Endothelial cell of umbilical vein (primary cell): ENCODE measurements around the gene AFAP1L2. TPM values are rescaled to one million over a fixed set of nuclear protein-coding genes. Genes with fewer than 3 reads are reported as not detected.

Experiments used
- BruUV-seq: library from RNA; stranded (reverse); fragments of 400-500 nt; replicated peaks from 2 replicates; lab custom pipeline; 2021; lab: Mats Ljungman, UMichigan
- CTCF ChIA-PET: fragments of 300-600, 350-600 bp; sonication (Branson Sonifier 250); formaldehyde crosslinking; loops from one replicate; lab custom pipeline; 2021; ENCODE audit warnings: antibody characterized with exemption, inconsistent platforms; lab: Charles Lee
- POLR2A ChIA-PET: fragments of 300-600, 350-600 bp; sonication (Branson Sonifier 250); formaldehyde crosslinking; loops from one replicate; lab custom pipeline; 2021; ENCODE audit warnings: antibody characterized with exemption, inconsistent platforms; lab: Charles Lee
- DNase-seq: peaks from one replicate; pipeline ENCODE4 v3.0.0-alpha.2; 2011; ENCODE audit warnings: low read depth, low spot score
- FAIRE-seq: peaks from 2 replicates; lab custom pipeline; 2011; peaks lifted over from hg19 to GRCh38; lab: Jason Lieb, UNC
- H2AFZ ChIP-seq: 2 replicates; pipeline ENCODE4 v1.6.0; 2012; ENCODE audit warnings: low read depth, low read length, control low read depth, inconsistent platforms
- H3K27ac ChIP-seq: 2 replicates; pipeline ENCODE4 v1.5.1; 2011; ENCODE audit warnings: low read depth, mild to moderate bottlenecking, control low read depth, low read length, moderate library complexity; ENCODE audit not compliant: insufficient read depth
- H3K27me3 ChIP-seq, 2 experiments: 2 replicates each; pipeline versions ENCODE4 v1.6.0 to v1.6.1; 2011; ENCODE audit warnings: low read length in 2 of 2, mixed read lengths in 1 of 2; ENCODE audit not compliant: control insufficient read depth in 2 of 2, insufficient read depth in 2 of 2
- H3K36me3 ChIP-seq, 2 experiments: 2 replicates in 1 of 2; 3 replicates in 1 of 2; pipeline ENCODE4 v1.5.1; 2011; ENCODE audit warnings: low read length in 2 of 2, mild to moderate bottlenecking in 1 of 2, moderate library complexity in 1 of 2; ENCODE audit not compliant: control insufficient read depth in 2 of 2, insufficient read depth in 2 of 2; ENCODE audit errors: extremely low read depth in 1 of 2
- H3K4me1 ChIP-seq: 3 replicates; pipeline ENCODE4 v1.5.1; 2011; ENCODE audit warnings: mild to moderate bottlenecking, low read length; ENCODE audit not compliant: control insufficient read depth, insufficient read depth; ENCODE audit errors: extremely low read depth
- H3K4me2 ChIP-seq: 2 replicates; pipeline ENCODE4 v1.6.1; 2011; ENCODE audit warnings: low read length, control low read depth, mixed read lengths; ENCODE audit not compliant: insufficient read depth
- H3K4me3 ChIP-seq, 3 experiments: fragments of 200-600 bp in 1 of 3; sonication (generic), shearing (Covaris generic) in 1 of 3; replicated peaks in 1 of 3; 2 replicates each; pipeline ENCODE4 v1.5.1; 2011 to 2016; ENCODE audit warnings: control low read depth in 3 of 3, low read length in 3 of 3, mild to moderate bottlenecking in 2 of 3, inconsistent platforms in 1 of 3, low read depth in 1 of 3, moderate library complexity in 1 of 3; ENCODE audit not compliant: insufficient read depth in 1 of 3
- H3K79me2 ChIP-seq: 2 replicates; pipeline ENCODE4 v1.6.0; 2012; ENCODE audit warnings: low read length, inconsistent platforms; ENCODE audit not compliant: control insufficient read depth, insufficient read depth
- H3K9ac ChIP-seq: replicated peaks from 2 replicates; pipeline ENCODE3; 2011; ENCODE audit warnings: low read length, control low read depth; ENCODE audit not compliant: insufficient read depth; ENCODE audit errors: extremely low read depth
- H3K9me1 ChIP-seq: replicated peaks from 3 replicates; pipeline ENCODE4 v1.6.0; 2011; ENCODE audit warnings: mild to moderate bottlenecking, low read length; ENCODE audit not compliant: control insufficient read depth, insufficient read depth; ENCODE audit errors: extremely low read depth
- H3K9me3 ChIP-seq: replicated peaks from 2 replicates; pipeline ENCODE4 v1.5.1; 2012; ENCODE audit warnings: low read length, inconsistent platforms; ENCODE audit not compliant: control insufficient read depth, insufficient read depth
- H4K20me1 ChIP-seq: replicated peaks from 2 replicates; pipeline ENCODE3; 2011; ENCODE audit warnings: mild to moderate bottlenecking, low read length; ENCODE audit not compliant: control insufficient read depth, insufficient read depth; ENCODE audit errors: extremely low read depth
- CTCF ChIP-seq, 2 donors: IDR thresholded peaks; 1 replicate in 1 of 2; 2 replicates in 1 of 2; pipeline ENCODE4 v1.5.1; 2011; ENCODE audit warnings: low read length in 2 of 2, mild to moderate bottlenecking in 2 of 2, moderate library complexity in 2 of 2, control low read depth in 1 of 2, inconsistent platforms in 1 of 2, low read depth in 1 of 2; ENCODE audit not compliant: insufficient read depth in 1 of 2; ENCODE audit errors: extremely low read depth in 1 of 2
- EZH2 ChIP-seq: IDR thresholded peaks from 2 replicates; pipeline ENCODE4 v1.6.1; 2012; ENCODE audit warnings: borderline replicate concordance, low read depth, mild to moderate bottlenecking, moderate library complexity, low read length, inconsistent platforms; ENCODE audit not compliant: severe bottlenecking
- FOS ChIP-seq: IDR thresholded peaks from 2 replicates; pipeline ENCODE4 v1.6.1; 2011; ENCODE audit warnings: mild to moderate bottlenecking, low read length, moderate library complexity, borderline replicate concordance; ENCODE audit not compliant: insufficient read depth
- GATA2 ChIP-seq: IDR thresholded peaks from 2 replicates; pipeline ENCODE4 v1.7.0; 2011; ENCODE audit warnings: low read depth, mild to moderate bottlenecking, moderate library complexity, mixed read lengths, low read length; ENCODE audit not compliant: insufficient read length, insufficient read depth
- JUN ChIP-seq: IDR thresholded peaks from 2 replicates; pipeline ENCODE4 v1.6.1; 2011; ENCODE audit warnings: borderline replicate concordance, low read depth; ENCODE audit not compliant: insufficient read length, insufficient read depth
- MAX ChIP-seq: IDR thresholded peaks from 2 replicates; pipeline ENCODE4 v1.6.1; 2011; ENCODE audit not compliant: insufficient read depth, insufficient read length
- MYC ChIP-seq: IDR thresholded peaks from one replicate; pipeline ENCODE4 v1.6.1; 2011; ENCODE audit warnings: mild to moderate bottlenecking, low read depth, low read length
- POLR2A ChIP-seq: IDR thresholded peaks from 2 replicates; pipeline ENCODE4 v1.6.1; 2012; ENCODE audit warnings: low read depth, mild to moderate bottlenecking, control low read depth, low read length
- POLR2AphosphoS5 ChIP-seq: IDR thresholded peaks from 2 replicates; pipeline ENCODE4 v1.6.1; 2012; ENCODE audit warnings: low read depth, mild to moderate bottlenecking, control low read depth, low read length, moderate library complexity; ENCODE audit not compliant: insufficient read depth
- dilution Hi-C: fragments of 300-500 bp; cut with MboI; formaldehyde crosslinking; loops from one replicate; pipeline ENCODE4 v1.15.0; 2019; ENCODE audit warnings: low sequenced_read_pairs; ENCODE audit not compliant: extremely low pct_ligation_motif_present
- intact Hi-C: fragments of 100-400 bp; cut with micrococcal nuclease; formaldehyde crosslinking; loops from one replicate; pipeline ENCODE4 v1.10.0; 2022
- polyA plus RNA-seq, 4 experiments: library from polyadenylated mRNA; depleted of rRNA in 3 of 4; stranded (reverse) in 3 of 4; unstranded in 1 of 4; fragments of >200 nt; gene quantifications; 2 replicates each; pipeline versions ENCODE4 v1.2.1 to v1.2.3, GENCODE V29; 2011 to 2012; ENCODE audit warnings: missing spikeins in 1 of 4
- total RNA-seq: library from RNA; stranded (reverse); gene quantifications from 2 replicates; pipeline ENCODE4 v1.2.3, GENCODE V29; 2021

AFAP1L2 gene
- total and polyA plus RNA-seq, 2 donors (not counting 3 experiments of a cell fraction or from before 2014, with no cell fraction given) = 0.90 to 4.1 TPM

GRCh38 chr10:114386452-114386851 is 17.9 kb downstream of the AFAP1L2 start:
- H3K9me1 ChIP-seq = no peaks in the 10 kb centered on the region
- H3K4me1 ChIP-seq = peaks cover 18% of the 10 kb centered on the region
- POLR2A ChIA-PET = no interaction called here
- no peaks in the 10 kb centered on the region for H3K9me3 ChIP-seq
- BruUV-seq = no TSS peak
- CTCF ChIA-PET = interaction anchor here (0.7 to 1.9 kb wide), 4 partner anchors 12 to 85 kb away, joined by 3 to 6 read pairs (median 4); no protein-coding TSS in a partner anchor
- FAIRE-seq = no peak
- H3K4me3 ChIP-seq = no peak overlapping the region
- H3K27ac ChIP-seq = no peak overlapping the region
- DNase-seq = no peak
- H3K4me2 ChIP-seq = no peak overlapping the region
- H4K20me1 ChIP-seq = no peaks in the 10 kb centered on the region
- no peaks in the 10 kb centered on the region for H3K36me3 ChIP-seq
- intact Hi-C loops (no loop called here), dilution Hi-C loops (no loop called here)
- no peak overlapping the region for H3K9ac ChIP-seq
- H2AFZ ChIP-seq = no peak overlapping the region
- H3K27me3 ChIP-seq = peaks cover 2 to 4% of the 10 kb centered on the region in 2 experiments
- TF ChIP-seq POLR2AphosphoS5 = no peak
- TF ChIP-seq FOS = no peak
- no peak for TF ChIP-seq JUN
- no peak for TF ChIP-seq MAX
- no peak for TF ChIP-seq GATA2
- no peak for TF ChIP-seq CTCF (IDR thresholded peaks at IDR 0.05; ENCODE audit: extremely low read depth in 1 of 2, insufficient read depth in 1 of 2, low read depth in 1 of 2, low read length in 2 of 2)
- no peak for TF ChIP-seq POLR2A
- no peak for TF ChIP-seq EZH2
- TF ChIP-seq MYC = no peak
- H3K79me2 ChIP-seq = no peaks in the 10 kb centered on the region
